Smooth muscle cell (in vitro differentiated cells): ENCODE data around the gene CLMP. TPM values are rescaled to one million over a fixed set of nuclear protein-coding genes. Genes with fewer than 3 reads are reported as not detected.

Experiments
- DNase-seq: peaks from one replicate; lab custom pipeline; 2025; ENCODE audit not compliant: unreplicated experiment; lab: John Stamatoyannopoulos, UW
- H2AFZ ChIP-seq: fragments of 200-600 bp; sonication (generic); 2 replicates; pipeline ENCODE4 v1.6.0; 2016; ENCODE audit warnings: antibody characterized with exemption, low read depth, mild to moderate bottlenecking
- H3F3A ChIP-seq: fragments of 200-600 bp; sonication (generic); 2 replicates; pipeline ENCODE4 v1.6.0; 2017; ENCODE audit warnings: antibody characterized with exemption, low read depth
- H3K27ac ChIP-seq: fragments of 200-600 bp; sonication (generic); 2 replicates; pipeline ENCODE4 v1.5.1; 2016; ENCODE audit warnings: low read depth, mild to moderate bottlenecking
- H3K27me3 ChIP-seq: fragments of 200-600 bp; sonication (generic); 2 replicates; pipeline ENCODE4 v1.6.1; 2016; ENCODE audit warnings: low read depth, mild to moderate bottlenecking
- H3K36me3 ChIP-seq: fragments of 200-600 bp; sonication (generic); 2 replicates; pipeline ENCODE4 v1.5.1; 2016; ENCODE audit warnings: low read depth
- H3K4me1 ChIP-seq: fragments of 200-600 bp; sonication (generic); 2 replicates; pipeline ENCODE4 v1.5.1; 2016; ENCODE audit warnings: low read depth
- H3K4me2 ChIP-seq: fragments of 200-600 bp; sonication (generic); 2 replicates; pipeline ENCODE4 v1.6.0; 2016; ENCODE audit warnings: mild to moderate bottlenecking
- H3K4me3 ChIP-seq: fragments of 200-600 bp; sonication (generic); 2 replicates; pipeline ENCODE4 v1.5.1; 2016; ENCODE audit warnings: mild to moderate bottlenecking
- H3K79me2 ChIP-seq: fragments of 200-600 bp; sonication (generic); 2 replicates; pipeline ENCODE4 v1.6.0; 2016; ENCODE audit warnings: low read depth, mild to moderate bottlenecking
- H3K9ac ChIP-seq: fragments of 200-600 bp; sonication (generic); 2 replicates; pipeline ENCODE4 v1.6.0; 2016; ENCODE audit warnings: low read depth
- H3K9me3 ChIP-seq: fragments of 200-600 bp; sonication (generic); replicated peaks from 2 replicates; pipeline ENCODE4 v1.5.1; 2016; ENCODE audit warnings: low read depth
- H4K20me1 ChIP-seq: fragments of 200-600 bp; sonication (generic); 2 replicates; pipeline ENCODE4 v1.6.0; 2016; ENCODE audit warnings: low read depth
- WGBS: methylation state at CpG from one replicate; pipeline ENCODE4 v1.1.7; 2016; ENCODE audit warnings: low lambda C conversion rate; 5-methylcytosine and 5-hydroxymethylcytosine counted together
- polyA plus RNA-seq: library from polyadenylated mRNA; unstranded; fragments of >200 nt; fragmentation: Nextera tagmentation; extraction: Ambion mirVana; gene quantifications from 2 replicates; pipeline ENCODE4 v1.2.1, GENCODE V29; 2016
- total RNA-seq: library from RNA; depleted of rRNA; stranded (reverse); fragments of >200 nt; gene quantifications from 2 replicates; pipeline ENCODE4 v1.2.3, GENCODE V29; 2014
- TF ChIP-seq, protein P1 (sequence below): fragments of 200-600 bp; sonication (generic); IDR thresholded peaks from 2 replicates; pipeline ENCODE4 v1.5.1; 2017; ENCODE audit warnings: borderline replicate concordance, mild to moderate bottlenecking, antibody characterized with exemption; ENCODE audit not compliant: insufficient read depth, poor library complexity, severe bottlenecking

The CLMP gene
- total and polyA plus RNA-seq, 2 experiments from 2014 or later = 74.0 to 176 TPM

DNA sequence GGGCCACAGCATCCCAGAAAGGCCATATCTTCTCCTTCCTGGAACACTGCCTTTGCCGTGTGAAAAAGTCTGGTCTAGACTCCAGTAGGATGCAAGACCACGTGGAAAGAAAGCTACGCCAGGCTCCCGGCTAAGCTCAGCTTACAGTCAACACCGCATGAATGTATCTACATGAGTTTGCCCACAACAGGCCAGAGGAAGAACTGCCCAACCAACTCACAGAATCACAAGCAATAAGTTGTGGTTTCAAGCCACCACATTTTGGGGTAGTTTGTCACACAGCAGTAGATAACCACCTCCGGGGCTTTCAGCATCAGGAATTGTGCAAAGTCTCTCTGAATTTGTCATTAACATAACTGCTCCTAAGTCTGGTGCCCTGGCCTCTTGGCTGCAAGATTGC, 160.5 kb downstream of the CLMP start:
- no peaks in the 10 kb centered on the region for H4K20me1 ChIP-seq
- no peak overlapping the region for H3K27ac ChIP-seq
- H2AFZ ChIP-seq = no peak overlapping the region
- no peak overlapping the region for H3K4me2 ChIP-seq
- H3F3A ChIP-seq = no peaks in the 10 kb centered on the region
- TF ChIP-seq, protein P1, sequence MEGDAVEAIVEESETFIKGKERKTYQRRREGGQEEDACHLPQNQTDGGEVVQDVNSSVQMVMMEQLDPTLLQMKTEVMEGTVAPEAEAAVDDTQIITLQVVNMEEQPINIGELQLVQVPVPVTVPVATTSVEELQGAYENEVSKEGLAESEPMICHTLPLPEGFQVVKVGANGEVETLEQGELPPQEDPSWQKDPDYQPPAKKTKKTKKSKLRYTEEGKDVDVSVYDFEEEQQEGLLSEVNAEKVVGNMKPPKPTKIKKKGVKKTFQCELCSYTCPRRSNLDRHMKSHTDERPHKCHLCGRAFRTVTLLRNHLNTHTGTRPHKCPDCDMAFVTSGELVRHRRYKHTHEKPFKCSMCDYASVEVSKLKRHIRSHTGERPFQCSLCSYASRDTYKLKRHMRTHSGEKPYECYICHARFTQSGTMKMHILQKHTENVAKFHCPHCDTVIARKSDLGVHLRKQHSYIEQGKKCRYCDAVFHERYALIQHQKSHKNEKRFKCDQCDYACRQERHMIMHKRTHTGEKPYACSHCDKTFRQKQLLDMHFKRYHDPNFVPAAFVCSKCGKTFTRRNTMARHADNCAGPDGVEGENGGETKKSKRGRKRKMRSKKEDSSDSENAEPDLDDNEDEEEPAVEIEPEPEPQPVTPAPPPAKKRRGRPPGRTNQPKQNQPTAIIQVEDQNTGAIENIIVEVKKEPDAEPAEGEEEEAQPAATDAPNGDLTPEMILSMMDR = no peak
- H3K9me3 ChIP-seq = no peaks in the 10 kb centered on the region
- DNase-seq = no peak
- H3K4me1 ChIP-seq = no peaks in the 10 kb centered on the region
- no peak overlapping the region for H3K9ac ChIP-seq
- H3K27me3 ChIP-seq = no peaks in the 10 kb centered on the region
- H3K79me2 ChIP-seq = no peaks in the 10 kb centered on the region
- H3K36me3 ChIP-seq = no peaks in the 10 kb centered on the region
- WGBS = 81% methylated on average over 6 of the region's 6 CpGs
- H3K4me3 ChIP-seq = no peak overlapping the region

DNA sequence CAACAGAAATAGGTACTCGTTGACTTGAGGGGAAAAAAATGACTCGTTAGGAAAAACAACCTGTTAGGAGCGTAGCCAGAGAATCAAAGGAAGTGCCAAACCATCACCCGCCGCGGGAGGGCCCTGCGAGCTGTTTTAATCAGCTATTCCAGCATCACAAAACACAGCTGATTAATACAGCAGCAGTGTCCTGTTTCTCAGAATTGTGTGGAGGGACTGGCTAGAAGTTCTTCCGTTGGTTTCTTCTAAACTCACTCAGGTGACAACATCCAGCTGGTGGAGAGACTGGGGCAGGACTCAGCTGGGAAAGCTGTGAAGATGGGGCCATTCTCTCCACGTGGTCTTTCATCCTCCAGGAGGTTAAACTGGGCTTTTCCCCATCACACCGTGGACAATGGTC, 161.2 kb downstream of the CLMP start:
- no peak for DNase-seq
- Histone ChIP-seq H3K27ac (no peak overlapping the region), H3K79me2 (no peaks in the 10 kb centered on the region)

DNA sequence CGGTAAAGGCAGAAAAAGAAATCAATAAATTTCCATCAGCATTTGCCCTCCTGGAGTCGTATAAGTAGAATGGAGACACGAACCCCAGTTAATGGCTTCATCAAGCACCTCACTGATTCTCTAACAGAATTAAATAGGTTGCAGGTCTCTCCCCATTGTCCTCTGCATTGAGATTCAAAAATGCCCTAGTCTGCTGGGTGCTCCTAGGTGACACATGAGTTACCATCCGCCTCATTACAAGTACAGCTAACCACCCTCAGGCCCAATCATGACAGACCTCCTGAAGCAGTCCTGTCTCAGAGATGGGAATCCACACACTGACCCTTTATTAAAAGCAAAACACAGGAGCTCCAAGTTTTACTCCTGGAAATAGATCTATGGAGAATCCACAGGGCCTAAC, 164.5 kb downstream of the CLMP start:
- no peak overlapping the region for H2AFZ ChIP-seq
- no peaks in the 10 kb centered on the region for H3K9me3 ChIP-seq
- H3K4me3 ChIP-seq = no peak overlapping the region
- H3K4me2 ChIP-seq = no peak overlapping the region
- H3K27ac ChIP-seq = no peak overlapping the region
- DNase-seq = no peak
- TF ChIP-seq, protein P1 = no peak
- no peak overlapping the region for H3K9ac ChIP-seq
- no peaks in the 10 kb centered on the region for H3F3A ChIP-seq
- no peaks in the 10 kb centered on the region for H3K4me1 ChIP-seq
- no peaks in the 10 kb centered on the region for H3K27me3 ChIP-seq
- H3K79me2 ChIP-seq = no peaks in the 10 kb centered on the region
- no peaks in the 10 kb centered on the region for H3K36me3 ChIP-seq
- 77% methylated on average over 4 of the region's 4 CpGs for WGBS
- H4K20me1 ChIP-seq = no peaks in the 10 kb centered on the region

More for the DNA sequence above, 161.2 kb downstream of the CLMP start:
- Histone ChIP-seq H3K4me1 (no peaks in the 10 kb centered on the region), H3F3A (no peaks in the 10 kb centered on the region), H3K4me2 (no peak overlapping the region), H3K9ac (no peak overlapping the region), H3K9me3 (no peaks in the 10 kb centered on the region), H2AFZ (no peak overlapping the region), H4K20me1 (no peaks in the 10 kb centered on the region), H3K4me3 (no peak overlapping the region), H3K36me3 (no peaks in the 10 kb centered on the region), H3K27me3 (no peaks in the 10 kb centered on the region)
- TF ChIP-seq, protein P1 = no peak
- 74% methylated on average over 10 of the region's 10 CpGs for WGBS

DNA sequence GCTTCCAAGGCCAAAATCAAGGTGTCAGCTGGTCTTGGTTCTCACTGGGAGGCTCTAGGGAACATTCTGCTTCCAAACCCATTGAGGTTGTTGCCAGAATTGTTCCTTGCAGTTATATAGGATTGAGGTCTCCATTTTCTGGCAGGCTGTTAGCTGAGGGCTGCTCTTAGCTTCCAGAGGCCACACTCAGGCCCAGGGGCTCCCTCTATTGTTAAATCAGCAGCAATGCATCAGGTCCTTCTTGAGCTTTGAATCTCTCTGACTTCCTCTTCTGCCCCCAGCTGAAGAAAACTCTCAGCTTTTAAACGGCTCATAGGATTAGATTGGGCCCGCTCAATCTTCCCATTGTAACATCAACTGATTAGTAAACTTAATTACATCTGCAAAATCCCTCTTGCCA, 174.1 kb downstream of the CLMP start:
- Histone ChIP-seq H3K9me3 (no peaks in the 10 kb centered on the region), H3K4me2 (no peak overlapping the region), H3K36me3 (no peaks in the 10 kb centered on the region), H3K9ac (no peak overlapping the region), H3K27me3 (peaks cover 4% of the 10 kb centered on the region), H3K4me3 (no peak overlapping the region), H2AFZ (no peak overlapping the region), H3K27ac (no peak overlapping the region), H3K79me2 (no peaks in the 10 kb centered on the region), H4K20me1 (no peaks in the 10 kb centered on the region), H3K4me1 (no peaks in the 10 kb centered on the region), H3F3A (no peaks in the 10 kb centered on the region)
- DNase-seq = no peak
- TF ChIP-seq, protein P1 = peak; percentile 48
- 67% methylated on average over 2 of the region's 2 CpGs for WGBS
